HG03159 (cell line): ENCODE results near the gene APBA2.

Source experiments
- ATAC-seq: cut with Tn5 transposase; IDR thresholded peaks from one replicate; pipeline ENCODE4 v1.9.1; 2021; ENCODE audit warnings: mild to moderate bottlenecking, moderate library complexity; ENCODE audit not compliant: unreplicated experiment

The APBA2 gene

GRCh38 chr15:28955160-28955992, 69.6 kb downstream of the APBA2 start:
- peak; percentile 64 for ATAC-seq

DNA sequence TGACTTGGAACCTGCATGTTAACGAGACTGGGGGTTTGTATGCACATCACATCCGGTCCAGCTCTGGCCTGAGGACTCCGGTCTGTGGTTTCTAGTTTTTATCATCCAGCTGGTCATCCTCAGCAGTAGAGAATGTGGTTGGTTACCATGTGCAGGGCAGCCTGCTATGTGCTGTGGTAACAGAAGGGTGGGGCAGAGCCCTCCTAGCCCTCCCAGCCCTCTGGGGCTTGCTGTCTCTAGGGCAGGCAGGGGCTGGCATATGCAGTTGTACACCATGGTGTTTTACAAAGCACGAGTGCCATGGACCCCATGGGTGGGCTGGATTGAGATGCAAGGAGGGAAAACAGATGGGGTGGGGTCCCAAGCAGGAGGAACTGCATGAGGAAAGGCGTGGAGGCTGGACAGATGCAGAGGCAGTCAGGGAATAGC, 70.2 kb downstream of the APBA2 start:
- ATAC-seq = no peak

GRCh38 chr15:28956491-28956890, 70.7 kb downstream of the APBA2 start:
- no peak for ATAC-seq

DNA sequence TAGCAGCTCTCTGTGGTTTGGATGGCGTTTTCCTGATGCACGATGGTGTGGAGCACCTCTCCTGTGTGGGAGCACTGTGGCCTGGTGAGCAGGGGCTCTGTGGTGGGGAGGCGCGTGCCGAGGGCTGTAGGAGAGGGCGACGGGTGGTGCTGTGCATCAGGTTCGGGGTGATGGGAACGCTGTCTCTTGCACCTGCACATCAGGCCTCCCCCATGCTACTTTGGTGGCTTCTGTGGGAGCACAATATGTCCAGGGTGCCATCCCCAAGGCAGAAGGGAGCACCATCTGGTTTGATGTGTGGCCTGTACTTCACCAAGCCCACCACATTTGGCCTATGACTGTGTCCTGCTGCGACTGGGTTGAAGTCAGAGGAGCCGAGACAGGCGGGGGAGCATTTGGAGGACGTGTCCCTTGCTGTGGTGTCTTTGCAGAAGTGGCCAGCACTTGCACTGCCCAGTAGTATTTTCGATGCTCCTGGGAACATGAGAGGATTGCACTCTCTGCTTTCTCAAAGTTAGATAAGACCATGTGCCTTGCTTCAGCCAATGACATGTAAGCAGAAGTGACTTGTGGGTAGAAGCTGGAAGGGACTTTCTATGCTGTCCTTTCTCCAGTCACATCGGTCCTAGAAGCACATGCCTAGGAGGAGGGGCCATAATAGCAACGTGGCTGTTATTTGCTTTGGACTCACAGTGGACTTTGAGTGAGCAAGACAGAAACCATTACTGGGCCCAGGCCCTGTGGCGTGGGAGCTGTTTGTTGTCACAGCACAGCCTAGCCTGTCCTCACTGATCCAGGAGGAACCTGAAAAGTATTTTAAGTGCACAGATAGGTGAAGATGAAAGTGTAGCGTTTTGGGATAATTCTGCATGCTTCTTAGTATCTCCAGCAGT, 72.1 kb downstream of the APBA2 start:
- ATAC-seq = no peak

GRCh38 chr15:28959326-28959725, 73.6 kb downstream of the APBA2 start:
- no peak for ATAC-seq

DNA sequence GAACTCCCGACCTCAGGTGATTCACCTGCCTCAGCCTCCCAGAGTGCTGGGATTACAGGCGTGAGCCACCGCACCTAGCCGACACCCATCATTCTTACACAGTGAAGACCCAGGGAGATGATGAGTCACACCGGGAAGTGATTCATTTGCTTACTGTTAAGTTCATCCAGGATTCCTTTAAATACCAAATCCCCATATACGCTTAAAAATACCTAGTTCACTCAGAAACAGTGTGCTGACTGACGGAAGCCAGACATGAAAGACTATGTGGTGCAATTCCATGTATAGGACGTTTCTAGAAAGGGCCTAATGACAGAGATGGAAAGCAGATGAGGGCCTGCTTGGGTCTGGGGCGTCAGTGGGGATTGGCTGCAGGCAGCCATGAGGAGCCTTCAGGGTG, 75.2 kb downstream of the APBA2 start:
- no peak for ATAC-seq

DNA sequence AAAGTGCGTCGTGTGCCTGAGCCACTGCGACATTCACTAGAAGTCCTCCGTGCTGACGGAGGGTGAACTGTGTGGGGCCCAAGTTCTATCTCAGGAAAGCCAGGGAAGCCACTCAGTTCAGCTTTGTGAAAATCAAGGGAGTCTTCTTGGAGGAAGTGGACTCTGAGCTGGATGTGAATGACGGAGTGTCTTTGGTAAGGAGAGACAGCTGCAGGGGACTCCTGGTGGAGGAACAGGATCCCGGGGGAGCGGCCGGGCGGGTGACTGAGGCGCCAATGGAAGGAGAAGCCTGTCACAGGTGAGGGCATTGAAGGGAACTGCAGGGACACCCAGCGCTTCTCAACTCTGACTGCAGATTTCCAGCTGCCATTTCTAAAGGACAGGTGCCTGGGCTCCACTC, 75.6 kb downstream of the APBA2 start:
- ATAC-seq = no peak

GRCh38 chr15:28962851-28963710, 77.3 kb downstream of the APBA2 start:
- ATAC-seq = no peak

DNA sequence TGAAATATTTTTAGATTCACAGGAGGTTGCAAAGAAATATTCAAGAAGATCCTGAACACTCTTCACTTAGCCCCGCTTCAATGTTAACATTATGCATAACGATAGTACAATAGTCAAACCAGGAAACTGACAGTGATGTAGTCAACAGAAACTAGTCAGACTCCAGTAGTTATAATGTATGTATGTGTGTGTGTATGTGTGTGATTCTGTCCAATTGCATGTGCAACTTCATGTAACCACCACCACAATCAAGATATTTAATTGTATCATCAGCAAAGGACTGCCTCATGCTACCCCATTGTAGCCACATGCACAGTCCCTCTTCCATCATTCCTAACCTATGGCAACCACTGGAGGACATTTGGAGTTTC, 77.9 kb downstream of the APBA2 start:
- ATAC-seq = no peak

DNA sequence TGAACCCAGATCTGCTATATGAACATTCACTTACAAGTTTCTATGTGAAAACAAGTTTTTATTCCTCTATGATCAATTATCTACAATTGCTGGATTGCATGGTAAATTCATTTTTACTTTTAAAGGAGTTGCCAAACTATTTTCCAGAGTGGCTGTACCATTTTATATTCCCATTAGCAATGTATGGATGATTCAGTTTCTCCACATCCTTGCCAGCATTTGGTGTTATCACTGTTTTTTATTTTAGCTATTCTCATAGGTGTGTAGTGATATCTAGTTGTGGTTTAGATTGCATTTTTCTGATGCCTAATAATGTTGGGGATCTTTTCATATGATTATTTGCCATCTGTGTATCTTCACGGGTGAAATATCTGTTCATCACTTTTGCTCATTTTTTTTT, 78.3 kb downstream of the APBA2 start:
- no peak for ATAC-seq

DNA sequence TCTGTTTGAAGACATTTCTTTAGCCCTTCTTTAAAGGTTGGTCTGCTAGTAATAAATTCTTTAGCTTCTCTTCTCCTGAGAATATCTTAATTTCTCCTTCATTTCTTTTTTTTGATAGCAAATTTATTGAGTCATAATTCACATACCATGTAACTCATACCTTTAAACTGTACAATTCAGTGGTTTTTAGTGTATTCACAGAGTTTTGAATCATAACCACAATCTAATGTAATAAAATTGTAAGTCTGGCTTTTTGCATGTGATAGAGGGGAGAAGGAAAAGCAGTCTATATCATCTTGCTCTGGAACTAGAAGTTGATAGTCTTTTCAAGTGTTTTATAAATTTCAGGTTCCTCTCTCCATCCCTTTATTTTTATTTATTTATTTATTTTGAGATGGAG, 81.3 kb downstream of the APBA2 start:
- ATAC-seq = no peak

DNA sequence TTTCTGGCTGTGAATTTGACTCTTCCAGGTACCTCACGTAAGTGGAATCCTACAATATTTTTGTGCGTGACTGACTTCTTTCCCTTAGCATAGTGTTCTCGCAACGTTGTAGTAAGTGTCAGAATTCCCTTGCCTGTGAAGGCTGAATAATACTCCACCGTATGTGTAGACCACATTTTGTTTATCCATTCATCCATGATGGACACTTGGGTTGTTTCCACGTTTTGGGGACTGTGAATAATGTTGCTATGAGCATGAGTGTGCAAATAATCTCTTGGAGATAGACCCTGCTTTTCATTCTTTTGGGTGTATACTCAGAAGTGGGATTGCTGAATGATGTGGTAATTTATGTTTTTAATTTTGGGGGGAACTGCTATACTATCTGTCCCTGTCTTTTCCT, 82.2 kb downstream of the APBA2 start:
- no peak for ATAC-seq

- no peak for ATAC-seq
These were observed 83.8 kb downstream of the APBA2 start for GRCh38 chr15:28969511-28970085.

GRCh38 chr15:28974142-28974541, 88.4 kb downstream of the APBA2 start:
- no peak for ATAC-seq

- ATAC-seq = no peak
These were observed 90.0 kb downstream of the APBA2 start for GRCh38 chr15:28975766-28976179.

- no peak for ATAC-seq
These were observed 91.7 kb downstream of the APBA2 start for GRCh38 chr15:28977377-28978010.

DNA sequence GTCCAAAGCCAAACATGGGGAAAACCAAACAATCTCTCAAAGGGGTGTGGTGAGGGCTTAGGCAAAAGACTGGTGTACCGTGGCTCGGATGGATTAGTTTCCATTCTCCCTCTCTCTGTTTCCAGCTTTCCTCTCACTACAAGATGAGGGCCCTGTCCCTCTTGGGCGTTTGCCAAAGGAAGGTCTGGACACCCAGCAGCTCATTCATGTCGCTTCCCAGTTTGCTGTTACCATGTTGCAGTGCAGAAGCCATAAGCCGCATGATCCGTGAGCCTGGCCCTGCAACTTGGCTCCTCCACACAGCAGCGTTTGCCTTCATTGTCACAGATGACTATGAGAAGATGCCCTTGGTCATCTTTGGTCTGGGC, 92.2 kb downstream of the APBA2 start:
- ATAC-seq = no peak

GRCh38 chr15:28978661-28979060, 92.9 kb downstream of the APBA2 start:
- no peak for ATAC-seq

- ATAC-seq = no peak
These were observed 93.6 kb downstream of the APBA2 start for GRCh38 chr15:28979208-28979841.
